Activated CD4-positive, CD25-positive, alpha-beta regulatory T cell treated with anti-CD3 and anti-CD28 coated beads, Interleukin-2, amount 50 U/mL, for 24 hours (primary cell): ENCODE data around the gene DNAH9.
"Not testable (repeated sequence)": the region's sequence is repeated elsewhere in the genome, so short reads cannot be mapped to it uniquely, and the experiment has no call there.

Experiments
- ATAC-seq, 2 donors: fragments of 150-1000 bp; cut with Tn5 transposase; one replicate each; pipeline ENCODE4 v1.10.0; 2021; ENCODE audit warnings: mild to moderate bottlenecking in 1 of 2, moderate library complexity in 1 of 2

Gene DNAH9

DNA sequence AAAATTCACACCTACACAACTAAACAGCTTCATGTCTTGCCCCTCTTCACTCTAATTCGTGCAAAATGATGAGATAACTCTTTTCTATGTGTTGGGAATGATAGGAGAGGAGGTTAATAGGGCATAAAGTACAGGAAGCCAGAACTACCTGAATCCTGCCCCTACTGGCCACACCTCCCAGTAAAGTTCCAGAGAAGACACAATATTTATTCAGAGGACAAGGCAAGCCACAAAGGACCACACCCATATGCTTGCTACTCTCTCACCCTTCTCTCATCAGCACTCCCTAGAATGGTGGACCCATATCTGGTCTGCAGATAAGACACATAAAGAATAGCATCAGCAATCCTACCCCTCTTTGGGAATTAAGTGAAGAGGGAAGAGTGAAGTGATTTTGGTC lies 324.4 kb downstream of the DNAH9 start:
- no peak for ATAC-seq

DNA sequence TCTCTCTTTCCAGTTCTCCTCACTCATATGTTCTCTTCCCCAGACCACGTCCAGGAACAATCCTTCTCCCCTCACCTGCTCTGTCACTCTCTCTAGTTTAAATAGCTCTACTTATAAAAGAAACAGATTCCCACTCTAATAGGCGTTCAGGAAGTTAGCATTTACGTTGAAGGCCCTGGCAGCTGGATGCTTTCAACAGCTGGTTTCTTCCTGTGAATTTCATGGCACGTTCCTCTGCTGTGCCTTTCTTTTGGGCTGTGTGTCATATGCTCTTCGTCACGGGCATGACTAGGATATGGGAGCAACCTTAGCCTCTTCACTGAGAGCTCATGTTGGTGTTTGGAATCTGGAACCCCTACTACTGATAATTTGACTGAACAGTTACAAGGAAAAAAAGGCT lies 325.8 kb downstream of the DNAH9 start:
- ATAC-seq, result no peak

DNA sequence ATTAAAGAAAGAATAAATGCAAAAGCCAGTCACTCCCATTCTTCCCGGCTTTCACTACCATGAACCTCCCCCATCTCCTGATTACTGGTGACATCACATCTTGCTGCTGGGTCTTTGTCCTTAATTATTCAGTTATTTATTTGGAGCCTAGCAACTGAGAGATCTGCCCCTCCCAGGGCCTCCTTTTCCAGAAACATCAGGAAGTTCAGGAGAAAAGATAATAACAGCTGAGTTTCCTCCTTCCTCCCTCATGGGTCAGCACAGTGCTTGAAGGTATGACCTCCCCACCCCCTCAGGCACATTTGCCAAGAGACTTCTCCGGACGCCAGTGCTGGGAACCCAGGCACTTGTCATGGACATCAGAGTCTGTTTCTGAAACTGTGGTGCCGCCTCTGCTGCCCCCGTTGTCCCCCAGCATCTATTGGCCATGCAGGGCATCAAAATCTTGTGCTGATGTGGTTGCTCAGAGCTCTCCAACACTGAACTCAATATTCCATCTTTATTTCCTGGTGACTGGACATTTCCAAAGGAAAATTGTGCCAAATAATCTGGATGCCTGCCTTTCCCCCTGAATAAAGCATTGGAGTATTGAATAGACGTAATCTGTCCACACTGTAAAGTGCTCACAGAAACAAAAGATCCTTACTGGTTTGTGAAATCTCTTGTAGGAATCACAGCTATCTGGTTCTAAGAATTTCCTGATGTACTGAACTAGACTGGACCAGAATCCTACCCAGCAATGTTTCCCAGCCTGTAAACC lies 327.2 kb downstream of the DNAH9 start:
- ATAC-seq, result no peak

DNA sequence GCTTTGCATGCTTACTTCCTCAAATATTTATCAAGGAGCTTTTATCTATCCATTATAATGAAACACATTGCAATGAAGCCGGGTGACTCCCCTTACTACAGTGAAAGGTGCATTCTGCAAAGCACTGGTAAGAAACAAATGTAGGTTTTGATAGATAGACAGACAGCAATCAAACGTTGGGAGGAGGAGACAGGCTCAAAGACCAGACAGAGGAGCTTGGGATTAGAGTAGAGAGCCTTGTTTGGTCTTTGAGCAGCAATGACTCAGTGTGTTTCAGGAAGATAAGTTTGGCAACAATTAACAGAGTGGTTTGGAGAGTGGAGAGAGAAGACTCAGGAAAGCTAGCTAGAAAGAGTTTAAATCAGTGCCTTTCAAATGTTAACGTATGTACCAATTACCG lies 330.2 kb downstream of the DNAH9 start:
- no peak for ATAC-seq

DNA sequence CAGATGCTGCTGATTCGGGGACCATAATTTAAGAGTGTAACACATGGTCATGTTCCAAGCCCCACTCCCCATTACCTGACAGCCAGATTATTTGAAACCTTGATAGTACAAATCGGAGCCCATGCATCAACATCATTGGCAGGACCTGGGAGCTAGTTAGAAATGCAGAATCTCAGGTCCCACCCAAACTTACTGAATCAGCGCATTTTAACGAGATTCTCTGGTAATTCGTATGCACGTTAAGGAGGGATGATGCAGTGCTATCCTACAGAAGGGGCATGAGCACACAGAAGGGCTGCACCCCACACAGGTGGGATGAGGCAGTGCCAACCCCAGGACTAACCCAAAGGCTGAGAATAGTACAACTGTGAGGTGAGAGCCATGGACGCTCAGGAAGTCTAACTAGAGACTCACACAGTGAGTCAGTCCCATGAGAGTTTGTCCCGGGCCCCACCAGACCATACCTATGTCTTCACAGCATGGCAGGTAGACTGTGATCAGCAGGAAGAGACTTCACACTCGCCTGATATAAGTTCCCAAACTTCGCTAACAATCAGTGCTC lies 334.1 kb downstream of the DNAH9 start:
- no peak for ATAC-seq

DNA sequence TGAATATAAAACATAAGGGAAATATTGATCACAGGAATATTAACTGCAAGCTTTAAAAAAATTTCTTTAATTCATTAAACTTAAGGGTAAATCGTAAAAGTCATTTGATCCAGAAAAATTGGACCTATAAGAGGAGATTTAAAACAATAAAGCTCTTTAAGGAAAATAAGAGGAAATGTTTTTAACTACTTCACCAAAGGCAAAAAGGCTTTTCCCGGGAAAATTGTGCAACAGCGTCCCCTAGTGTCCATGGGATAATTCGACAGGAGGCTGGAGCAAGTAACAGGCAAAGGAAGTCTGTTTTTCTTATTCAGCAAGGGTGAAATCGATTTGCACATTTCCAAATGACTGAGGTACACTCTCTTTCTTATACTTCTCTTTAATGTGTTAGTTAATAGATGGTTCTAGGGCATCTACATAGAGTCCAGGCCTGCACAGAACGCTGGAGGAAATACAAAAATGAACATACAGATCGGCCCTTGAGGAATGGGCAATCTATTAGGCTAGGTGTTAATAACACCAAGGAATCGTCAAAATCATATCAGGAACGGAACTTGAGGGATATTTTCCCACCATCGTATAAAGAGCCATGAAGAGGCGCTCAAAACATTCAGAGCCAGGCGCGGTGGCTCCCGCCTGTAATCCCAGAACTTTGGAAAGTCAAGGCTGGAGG lies 337.6 kb downstream of the DNAH9 start:
- no peak for ATAC-seq

DNA sequence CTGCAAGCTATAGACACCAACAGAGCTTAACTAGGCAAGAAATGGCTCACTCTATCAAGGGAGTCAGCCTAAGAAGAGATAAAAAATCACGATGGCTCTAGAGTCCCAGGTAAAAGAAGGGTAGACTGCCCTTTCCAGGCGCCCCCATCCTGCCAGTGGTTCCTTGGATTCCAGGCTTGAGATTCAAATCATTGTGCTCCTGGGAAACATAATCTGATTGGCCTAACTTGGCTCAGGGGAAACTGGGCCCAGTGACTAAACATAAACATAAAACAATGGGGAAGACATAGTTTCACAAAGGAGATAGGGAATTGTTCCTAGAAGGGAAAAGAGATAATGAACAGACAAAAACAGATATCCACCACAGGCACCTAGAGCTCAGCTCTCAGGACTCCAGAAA lies 342.6 kb downstream of the DNAH9 start:
- no peak for ATAC-seq

DNA sequence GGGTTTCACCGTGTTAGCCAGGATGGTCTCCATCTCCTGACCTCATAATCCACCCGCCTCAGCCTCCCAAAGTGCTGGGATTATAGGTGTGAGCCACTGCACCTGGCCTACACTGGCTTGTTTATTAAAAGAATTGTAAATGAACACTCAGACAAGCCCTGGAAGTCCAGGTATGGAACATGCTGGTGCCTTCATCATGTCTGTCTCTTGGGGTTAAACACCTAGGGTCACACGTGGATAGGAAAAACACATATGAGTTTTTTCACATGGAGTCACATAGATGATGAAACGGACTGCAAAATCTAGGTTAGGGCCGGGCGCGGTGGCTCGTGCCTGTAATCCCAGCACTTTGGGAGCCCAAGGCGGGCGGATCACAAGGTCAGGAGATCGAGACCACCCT lies 344.8 kb downstream of the DNAH9 start:
- not testable (repeated sequence) for ATAC-seq

DNA sequence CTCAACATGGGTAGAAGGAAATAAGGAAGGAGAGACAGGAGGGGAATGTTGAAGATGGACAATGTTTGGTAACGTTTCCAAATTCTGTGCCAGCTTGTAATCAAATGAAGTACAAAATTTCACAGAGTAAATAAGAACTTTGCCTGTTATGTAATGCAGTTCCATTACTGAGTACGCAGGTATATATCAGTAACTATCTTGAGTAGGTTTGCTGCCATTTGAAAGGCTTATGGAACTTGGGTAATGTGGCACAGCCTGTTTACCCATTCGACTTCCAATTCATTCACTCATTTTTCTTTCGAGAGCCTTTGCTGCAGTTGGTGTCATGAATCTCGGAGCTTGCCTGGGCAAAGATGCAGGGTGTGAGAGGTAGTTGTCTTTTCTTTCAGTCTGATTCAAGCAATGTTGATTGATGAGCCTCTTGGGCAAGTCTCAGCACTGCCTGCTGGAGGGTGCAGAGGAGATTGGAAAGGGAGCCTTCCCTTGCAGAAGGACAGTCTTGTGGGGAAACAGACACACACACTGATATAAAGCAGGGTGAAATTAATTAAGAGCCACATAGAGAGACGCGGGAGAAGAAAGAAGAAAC lies 345.6 kb downstream of the DNAH9 start:
- no peak for ATAC-seq

DNA sequence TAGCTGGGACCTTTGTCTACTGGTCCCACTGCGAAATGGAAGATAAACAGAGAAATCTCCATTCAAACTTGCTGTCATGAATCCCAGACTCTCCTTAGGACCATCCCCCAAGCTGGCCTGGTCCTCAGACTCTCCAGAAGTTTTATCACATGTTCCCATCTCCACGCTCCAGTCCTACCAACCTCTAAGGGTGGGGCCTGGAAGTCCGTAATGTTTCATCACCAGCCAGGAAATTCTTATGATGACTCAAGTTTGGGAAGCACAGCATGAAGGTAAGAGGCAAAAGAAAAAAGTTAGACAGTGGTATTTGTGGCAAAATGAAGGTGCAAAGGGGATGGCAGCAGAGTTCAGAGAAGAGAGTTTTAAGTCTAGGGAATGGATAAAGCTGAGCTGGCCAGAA lies 346.3 kb downstream of the DNAH9 start:
- ATAC-seq, result no peak

DNA sequence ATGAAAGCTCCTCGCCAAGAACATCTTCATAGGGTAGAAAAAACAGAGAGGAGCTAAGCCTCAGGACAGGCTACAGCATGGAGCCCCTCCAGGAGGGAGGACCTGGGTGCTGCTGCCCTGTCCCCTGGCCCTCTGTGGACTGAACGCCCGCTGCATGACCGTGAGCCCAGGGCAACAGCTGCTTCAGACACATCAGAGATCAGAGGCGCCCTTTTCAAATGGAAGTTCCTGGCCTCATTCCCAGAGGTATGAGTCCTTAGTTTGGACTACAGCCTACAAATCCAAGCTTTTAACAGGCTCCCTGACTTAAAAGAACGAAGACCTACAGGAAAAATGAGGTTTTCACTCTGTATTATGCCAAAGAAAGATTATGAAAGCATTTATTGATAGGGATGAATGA lies 350.5 kb downstream of the DNAH9 start:
- ATAC-seq, result no peak

DNA sequence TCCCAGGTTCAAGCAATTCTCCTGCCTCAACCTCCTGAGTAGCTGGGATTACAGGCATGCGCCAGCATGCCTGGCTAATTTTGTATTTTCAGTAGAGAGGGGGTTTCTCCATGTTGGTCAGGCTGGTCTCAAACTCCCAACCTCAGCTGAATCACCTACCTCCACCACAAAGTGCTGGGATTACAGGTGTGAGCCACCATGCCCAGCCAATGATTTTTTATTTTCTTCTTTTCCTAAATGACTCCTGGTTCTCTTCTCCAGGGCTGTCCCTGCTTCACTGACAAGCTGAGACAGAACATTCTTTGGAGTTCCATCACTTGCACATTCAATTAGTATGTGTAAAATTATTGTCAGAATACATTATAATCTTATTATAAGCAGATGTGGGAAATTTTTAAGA lies 351.3 kb downstream of the DNAH9 start:
- ATAC-seq, result not testable (repeated sequence)

DNA sequence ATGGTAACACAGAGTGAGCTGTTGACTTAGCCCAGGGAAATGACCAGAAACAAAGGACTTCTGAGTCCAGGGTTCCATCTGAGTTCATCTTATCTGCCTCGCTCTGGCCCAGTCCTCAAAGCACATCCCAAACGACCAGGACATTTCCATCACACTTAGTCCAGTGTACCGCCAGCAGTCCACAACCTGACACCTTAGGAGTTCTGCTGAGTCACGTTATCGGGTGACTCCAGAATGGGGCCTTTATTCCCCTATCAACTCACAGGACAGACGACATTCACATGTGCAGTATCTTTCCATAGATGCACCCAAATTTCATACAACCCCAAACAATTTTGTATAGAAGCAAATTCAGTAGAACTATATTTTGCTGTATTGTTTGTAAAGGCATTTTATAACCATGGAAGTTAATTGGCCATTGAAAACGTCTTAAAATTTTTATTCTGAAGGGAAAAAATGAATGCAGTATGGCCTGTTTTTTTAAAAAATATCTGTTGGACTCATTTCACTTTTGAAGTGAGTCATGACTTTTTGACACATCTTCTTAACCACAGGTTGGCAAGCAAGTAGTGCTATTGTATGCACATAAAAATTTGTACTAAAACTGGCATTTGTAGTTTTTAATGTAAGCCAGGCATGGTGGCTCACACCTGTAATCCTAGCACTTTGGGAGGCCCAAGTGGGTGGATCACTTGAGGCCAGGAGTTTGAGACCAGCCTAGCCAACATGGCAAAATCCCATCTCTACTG lies 352.7 kb downstream of the DNAH9 start:
- no peak for ATAC-seq

DNA sequence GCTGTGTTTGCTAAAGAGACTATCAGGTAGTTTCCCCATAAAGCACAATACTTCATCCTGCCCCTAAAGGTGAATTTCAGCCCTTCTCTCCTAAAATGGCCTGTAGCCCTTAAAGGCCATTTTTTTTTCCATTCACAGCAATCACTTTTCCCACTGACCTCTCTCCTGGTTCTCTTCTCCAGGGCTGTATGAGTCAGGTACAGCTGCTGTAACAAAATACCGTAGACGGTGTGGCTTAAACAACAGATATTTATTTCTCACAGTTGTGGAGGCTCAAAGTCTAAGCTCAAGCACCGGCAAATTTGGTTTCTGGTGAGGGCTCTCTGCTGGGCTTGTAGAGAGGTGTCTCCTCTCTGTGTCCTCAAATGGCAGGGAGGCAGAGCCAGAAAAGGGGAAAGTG lies 354.3 kb downstream of the DNAH9 start:
- no peak for ATAC-seq

DNA sequence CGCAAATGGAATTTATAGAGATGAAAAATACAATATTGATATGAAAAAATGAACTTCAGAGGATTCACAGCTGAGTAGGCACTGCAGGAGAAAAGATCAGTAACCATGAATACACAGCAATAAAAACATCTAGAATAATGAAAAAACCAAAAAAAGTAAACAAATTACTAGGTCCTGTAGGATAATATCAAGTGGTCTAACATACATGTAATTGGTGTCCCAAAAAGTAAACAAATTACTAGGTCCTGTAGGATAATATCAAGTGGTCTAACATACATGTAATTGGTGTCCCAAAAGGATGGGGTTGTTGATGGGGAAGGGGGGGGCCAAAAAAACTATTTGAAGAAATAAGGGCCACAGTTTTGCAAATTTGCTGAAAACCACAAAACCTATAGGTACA lies 355.7 kb downstream of the DNAH9 start:
- no peak for ATAC-seq

DNA sequence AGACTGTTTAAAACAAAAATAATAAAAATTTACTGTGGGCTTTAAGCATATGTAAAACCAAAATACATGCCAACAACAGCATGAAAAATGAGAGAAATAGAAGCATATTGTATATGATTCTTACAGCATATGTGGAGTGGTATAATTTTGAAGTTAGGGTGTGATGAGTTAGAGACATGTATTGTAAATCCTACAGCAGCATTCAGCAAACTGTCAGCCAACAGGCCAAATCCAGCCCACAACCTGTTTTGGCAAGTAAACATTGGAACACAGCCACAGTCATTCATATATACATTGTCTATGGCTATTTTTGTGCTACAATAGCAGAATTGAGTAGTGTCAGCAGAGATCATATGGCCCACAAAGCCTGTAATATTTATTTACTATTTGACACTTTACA lies 356.7 kb downstream of the DNAH9 start:
- no peak for ATAC-seq

DNA sequence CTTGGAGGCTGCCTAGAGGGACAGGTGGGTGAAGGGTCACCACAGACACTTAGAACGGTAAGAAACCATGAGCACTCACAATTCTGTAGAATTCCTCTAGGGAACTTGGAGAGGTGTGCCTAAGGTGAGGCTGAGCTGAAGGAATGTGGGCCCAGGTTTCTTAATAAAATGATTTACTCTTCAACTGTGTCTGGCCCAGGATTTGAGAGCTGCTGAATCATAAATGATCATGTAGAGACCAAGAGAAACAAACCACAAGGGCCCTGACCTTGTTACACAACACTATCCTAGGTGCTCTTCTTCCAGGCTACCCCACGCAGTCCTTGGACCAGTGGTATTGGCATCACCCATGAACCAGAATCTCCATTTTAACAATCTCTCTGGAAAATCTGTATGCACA lies 371.3 kb downstream of the DNAH9 start:
- no peak for ATAC-seq

DNA sequence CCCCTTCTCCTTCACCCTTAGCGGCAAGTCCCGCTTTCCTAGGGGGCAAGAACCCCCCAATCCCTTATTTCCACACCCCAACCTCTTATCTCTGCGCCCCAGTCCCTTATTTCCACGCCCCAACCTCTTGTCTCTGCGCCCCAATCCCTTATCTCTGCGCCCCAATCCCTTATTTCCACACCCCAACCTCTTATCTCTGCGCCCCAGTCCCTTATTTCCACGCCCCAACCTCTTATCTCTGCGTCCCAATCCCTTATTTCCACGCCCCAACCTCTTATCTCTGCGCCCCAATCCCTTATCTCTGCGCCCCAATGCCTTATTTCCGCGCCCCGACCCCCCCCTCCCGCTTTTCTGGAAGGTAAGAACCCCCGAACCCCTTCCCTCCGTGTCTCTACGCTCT lies 374.5 kb downstream of the DNAH9 start:
- not testable (repeated sequence) for ATAC-seq

DNA sequence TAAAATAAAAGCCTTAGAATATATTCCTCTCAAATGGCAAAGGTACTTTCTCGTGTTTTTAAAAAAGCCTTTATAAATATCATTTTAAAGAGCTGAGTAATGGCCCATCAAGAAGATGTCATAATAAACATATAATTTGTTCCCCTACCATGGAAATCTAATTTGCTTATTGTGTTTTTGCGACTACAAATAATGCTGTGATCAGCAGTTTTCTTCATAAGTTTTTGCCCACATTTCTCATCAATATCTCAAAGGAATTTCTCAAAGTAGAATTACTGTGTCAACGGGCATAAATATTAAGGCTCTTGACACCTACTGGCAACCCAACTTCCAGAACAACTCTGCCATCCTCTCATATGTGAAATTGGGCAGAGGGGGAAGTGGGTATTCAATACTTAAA lies 381.5 kb downstream of the DNAH9 start:
- ATAC-seq, result no peak

DNA sequence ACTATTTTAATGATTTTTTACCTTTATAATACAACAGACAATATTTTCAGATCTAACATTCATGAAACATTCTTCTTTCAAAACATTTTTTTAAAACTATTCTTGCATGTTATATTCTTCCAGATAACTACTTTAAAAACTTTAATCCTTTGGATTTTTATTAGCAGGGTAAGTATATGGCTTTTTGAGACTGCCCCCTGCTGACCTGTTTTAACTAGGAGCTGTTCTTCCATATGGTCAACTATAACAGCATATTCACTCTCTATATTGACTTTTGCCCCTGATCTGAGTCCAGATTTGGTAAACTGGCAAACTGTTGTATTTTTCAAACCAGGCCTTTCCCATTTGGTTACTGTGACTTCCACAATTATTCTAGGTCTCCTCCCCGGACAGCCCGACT lies 382.5 kb downstream of the DNAH9 start:
- no peak for ATAC-seq

DNA sequence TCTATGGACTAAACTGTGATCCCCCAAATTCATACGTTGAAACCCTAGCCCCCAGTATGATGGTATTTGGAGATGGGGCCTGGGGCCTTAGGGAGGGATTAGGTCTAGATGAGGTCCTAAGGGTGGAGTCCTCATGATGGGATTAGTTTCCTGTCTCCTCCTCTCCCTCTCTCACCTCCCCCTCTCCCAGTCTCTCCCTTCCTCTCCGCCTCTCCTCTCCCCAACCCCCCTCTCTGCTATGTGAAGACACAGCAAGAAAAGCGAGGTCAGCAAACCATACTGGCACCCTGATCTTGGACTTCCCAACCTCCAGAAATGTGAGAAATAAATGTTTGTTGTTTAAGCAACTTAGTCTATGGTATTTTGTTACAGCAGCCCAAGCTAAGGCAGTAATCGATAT lies 383.6 kb downstream of the DNAH9 start:
- no peak for ATAC-seq

DNA sequence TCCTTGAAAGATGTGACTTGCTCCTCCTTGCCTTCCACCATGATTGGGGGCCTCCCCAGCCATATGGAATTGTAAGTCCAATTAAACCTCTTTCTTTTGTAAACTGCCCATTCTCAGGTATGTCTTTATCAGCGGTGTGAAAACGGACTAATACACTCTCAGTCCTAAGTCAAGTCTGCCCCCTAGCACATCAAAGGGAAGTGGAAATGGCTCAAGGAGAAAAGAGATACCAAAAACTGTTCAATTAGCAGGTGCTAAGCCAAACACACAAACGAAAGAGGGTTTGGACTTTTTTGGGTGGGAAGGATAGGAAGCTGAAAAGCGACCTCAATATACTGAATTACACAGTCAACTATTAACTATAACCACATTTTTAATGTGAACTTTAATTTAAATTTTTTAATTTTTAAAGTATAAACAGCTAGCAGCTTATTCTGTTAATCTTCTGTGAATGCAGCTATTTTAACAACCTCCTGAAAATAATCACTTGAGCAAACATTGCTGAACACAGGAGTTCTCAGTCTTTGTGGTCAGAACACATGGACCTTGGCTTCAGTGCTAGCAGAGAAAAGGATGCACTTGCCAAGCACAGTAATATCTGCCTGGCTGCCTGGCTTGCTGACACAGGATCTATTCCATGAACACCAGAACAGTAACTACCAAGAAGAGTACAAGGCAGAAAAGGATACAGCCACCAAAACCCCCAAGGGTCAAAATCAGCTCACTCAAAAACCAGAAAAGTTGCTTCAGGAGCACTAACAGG lies 388.1 kb downstream of the DNAH9 start:
- no peak for ATAC-seq

DNA sequence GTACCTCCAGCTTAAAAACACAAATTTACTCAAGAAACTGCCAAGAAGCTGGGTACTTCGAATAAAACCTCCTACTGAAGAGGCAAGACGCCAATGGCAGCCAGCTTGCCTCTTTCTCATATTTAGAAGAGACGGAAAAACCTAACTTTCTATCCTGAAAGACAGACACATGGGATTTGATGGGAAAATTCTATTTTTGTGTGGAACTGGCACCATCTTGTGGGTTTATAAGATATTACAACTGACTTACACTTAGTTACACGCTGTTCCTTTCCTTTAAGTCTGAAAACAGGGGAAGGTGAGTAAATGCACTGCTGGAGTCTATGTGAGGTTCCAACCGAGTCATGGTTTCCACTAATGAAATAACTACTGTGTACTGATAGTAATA lies 388.7 kb downstream of the DNAH9 start:
- no peak for ATAC-seq
